ENCODE measurements around the gene TATDN2. TPM values are rescaled to one million over a fixed set of nuclear protein-coding genes. Genes with fewer than 3 reads are reported as not detected.

TATDN2 gene
- total RNA-seq, 1 experiment from 2014 or later = 30.4 TPM

GRCh38 chr3:10217359-10217758, 30.9 kb upstream of the TATDN2 start:
- intact Hi-C loops (cut with micrococcal nuclease; ENCODE audit: unreplicated experiment) (no loop called here), in situ Hi-C loops (cut with HindIII; ENCODE audit: low pct_unique_long_range_greater_than_20kb, low sequenced_read_pairs) (no loop called here)
- DNase-seq (ENCODE audit: low read depth, low spot score) = no peak
- POLR2A ChIA-PET = no interaction called here
- CTCF ChIA-PET = no interaction called here
- TF ChIP-seq POLR2AphosphoS5 (IDR thresholded peaks at IDR 0.05; ENCODE audit: low read depth, low read length) = no peak
- no peak for TF ChIP-seq SIN3A (IDR thresholded peaks at IDR 0.05; ENCODE audit: borderline replicate concordance, insufficient read depth, low read depth, low read length)
- no peak for TF ChIP-seq CTCF (IDR thresholded peaks at IDR 0.05)
- no peak for TF ChIP-seq TCF7L2 (IDR thresholded peaks at IDR 0.05; ENCODE audit: low read depth, low read length)
- TF ChIP-seq REST (IDR thresholded peaks at IDR 0.05; ENCODE audit: insufficient read depth in 1 of 2, low read depth in 2 of 2, low read length in 1 of 2) = no peak
- Histone ChIP-seq H3K36me3 (ENCODE audit: control insufficient read depth, insufficient read depth, low read length) (no peaks in the 10 kb centered on the region), H3K9me3 (ENCODE audit: control insufficient read depth, insufficient read depth, low read depth, low read length) (no peaks in the 10 kb centered on the region), H3K27ac (ENCODE audit: low read length) (no peak overlapping the region), H3K4me3 (ENCODE audit: low read depth in 2 of 2, low read length in 2 of 2) (no peak overlapping the region), H3K4me1 (ENCODE audit: control insufficient read depth, insufficient read depth, low read length) (no peaks in the 10 kb centered on the region; the same call in 1 of the 2 replicates), H3K27me3 (ENCODE audit: control insufficient read depth, insufficient read depth, low read length) (no peaks in the 10 kb centered on the region)
- BruUV-seq (replicated peaks) = no TSS peak
- ATAC-seq = no peak

- H3K36me3 ChIP-seq (ENCODE audit: control insufficient read depth, insufficient read depth, low read length) = no peaks in the 10 kb centered on the region
- ATAC-seq (no peak), DNase-seq (ENCODE audit: low read depth, low spot score) (no peak)
- no peak overlapping the region for H3K27ac ChIP-seq (ENCODE audit: low read length)
- H3K9me3 ChIP-seq (ENCODE audit: control insufficient read depth, insufficient read depth, low read depth, low read length) = no peaks in the 10 kb centered on the region
- intact Hi-C loops (cut with micrococcal nuclease; ENCODE audit: unreplicated experiment) (loop anchor here (10.0 kb wide), 1 partner anchor 45 kb away; no protein-coding TSS in a partner anchor), in situ Hi-C loops (cut with HindIII; ENCODE audit: low pct_unique_long_range_greater_than_20kb, low sequenced_read_pairs) (no loop called here)
- ChIA-PET CTCF (no interaction called here), POLR2A (no interaction called here)
- no peak for TF ChIP-seq TCF7L2 (IDR thresholded peaks at IDR 0.05; ENCODE audit: low read depth, low read length)
- no peak for TF ChIP-seq POLR2AphosphoS5 (IDR thresholded peaks at IDR 0.05; ENCODE audit: low read depth, low read length)
- TF ChIP-seq SIN3A (IDR thresholded peaks at IDR 0.05; ENCODE audit: borderline replicate concordance, insufficient read depth, low read depth, low read length) = no peak
- TF ChIP-seq REST (IDR thresholded peaks at IDR 0.05; ENCODE audit: insufficient read depth in 1 of 2, low read depth in 2 of 2, low read length in 1 of 2) = no peak
- no peak for TF ChIP-seq CTCF (IDR thresholded peaks at IDR 0.05)
- peaks cover 1% of the 10 kb centered on the region for H3K4me1 ChIP-seq (ENCODE audit: control insufficient read depth, insufficient read depth, low read length)
- BruUV-seq (replicated peaks) = no TSS peak
- no peaks in the 10 kb centered on the region for H3K27me3 ChIP-seq (ENCODE audit: control insufficient read depth, insufficient read depth, low read length)
- H3K4me3 ChIP-seq (ENCODE audit: low read depth in 2 of 2, low read length in 2 of 2) = no peak overlapping the region
Measured at GRCh38 chr3:10219737-10220136, 28.5 kb upstream of the TATDN2 start.
